Neural progenitor cell (in vitro differentiated cells): Measurements from ENCODE around the gene TFAP2E. TPM values are rescaled to one million over a fixed set of nuclear protein-coding genes. Genes with fewer than 3 reads are reported as not detected.

Experiments used
- DNase-seq: peaks from one replicate; pipeline ENCODE4 v3.0.0-alpha.2; 2016; ENCODE audit warnings: low spot score
- H2AFZ ChIP-seq: fragments of 200-600 bp; sonication (generic); replicated peaks from 2 replicates; pipeline ENCODE4 v1.6.1; 2016; ENCODE audit warnings: antibody characterized with exemption
- H3F3A ChIP-seq: fragments of 200-600 bp; sonication (generic); 2 replicates; pipeline ENCODE4 v1.6.1; 2016; ENCODE audit warnings: antibody characterized with exemption, low read depth
- H3K27ac ChIP-seq: fragments of 200-600 bp; sonication (generic); 2 replicates; pipeline ENCODE4 v1.5.1; 2016; ENCODE audit warnings: mild to moderate bottlenecking
- H3K27me3 ChIP-seq: fragments of 200-600 bp; sonication (generic); 2 replicates; pipeline ENCODE4 v1.6.1; 2016; ENCODE audit warnings: mild to moderate bottlenecking, moderate library complexity
- H3K36me3 ChIP-seq: fragments of 200-600 bp; sonication (generic); 2 replicates; pipeline ENCODE4 v1.5.1; 2016
- H3K4me1 ChIP-seq: fragments of 200-600 bp; sonication (generic); 2 replicates; pipeline ENCODE4 v1.6.1; 2016; ENCODE audit warnings: mixed run types
- H3K4me2 ChIP-seq: fragments of 200-600 bp; sonication (generic); 2 replicates; pipeline ENCODE4 v1.6.1; 2016
- H3K4me3 ChIP-seq: fragments of 200-600 bp; sonication (generic); 2 replicates; pipeline ENCODE4 v1.5.1; 2016
- H3K79me2 ChIP-seq: fragments of 200-600 bp; sonication (generic); 2 replicates; pipeline ENCODE4 v1.6.1; 2016; ENCODE audit warnings: low read depth
- H3K9ac ChIP-seq: fragments of 200-600 bp; sonication (generic); 2 replicates; pipeline ENCODE4 v1.6.1; 2016
- H3K9me3 ChIP-seq: fragments of 200-600 bp; sonication (generic); 2 replicates; pipeline ENCODE4 v1.5.1; 2016; ENCODE audit warnings: low read depth
- H4K20me1 ChIP-seq: fragments of 200-600 bp; sonication (generic); 2 replicates; pipeline ENCODE4 v1.6.1; 2016; ENCODE audit warnings: low read depth
- H3K27ac Mint-ChIP-seq: 3 replicates; pipeline ENCODE4 v1.8.0; 2021; ENCODE audit warnings: mixed read lengths
- H3K27me3 Mint-ChIP-seq: 2 replicates; pipeline ENCODE4 v1.8.0; 2022; ENCODE audit warnings: low read depth, mild to moderate bottlenecking, inconsistent platforms, moderate library complexity, mixed read lengths; ENCODE audit not compliant: insufficient read depth
- H3K36me3 Mint-ChIP-seq: 3 replicates; pipeline ENCODE4 v1.8.0; 2021; ENCODE audit warnings: mixed read lengths
- H3K4me1 Mint-ChIP-seq: 3 replicates; pipeline ENCODE4 v1.8.0; 2021; ENCODE audit warnings: mixed read lengths
- H3K4me3 Mint-ChIP-seq: 3 replicates; pipeline ENCODE4 v1.8.0; 2021; ENCODE audit warnings: mild to moderate bottlenecking, moderate library complexity, mixed read lengths
- H3K9me3 Mint-ChIP-seq: 3 replicates; pipeline ENCODE4 v1.8.0; 2020; ENCODE audit warnings: mixed read lengths
- EZH2 ChIP-seq: fragments of 200-600 bp; sonication (generic); IDR thresholded peaks from 2 replicates; pipeline ENCODE4 v1.6.1; 2017; ENCODE audit warnings: antibody characterized with exemption, mild to moderate bottlenecking, moderate library complexity
- EZH2phosphoT487 ChIP-seq: fragments of 200-600 bp; sonication (generic); IDR thresholded peaks from 2 replicates; pipeline ENCODE4 v1.6.1; 2017; ENCODE audit warnings: antibody characterized with exemption
- total RNA-seq: library from RNA; depleted of rRNA; stranded (reverse); fragments of >200 nt; gene quantifications from 2 replicates; pipeline ENCODE4 v1.2.3, GENCODE V29; 2015; ENCODE audit warnings: low replicate concordance
- TF ChIP-seq, protein P1 (sequence below): fragments of 200-600 bp; sonication (generic); IDR thresholded peaks from 2 replicates; pipeline ENCODE4 v1.5.1; 2017; ENCODE audit warnings: antibody characterized with exemption, mild to moderate bottlenecking

Gene TFAP2E
- total RNA-seq, 1 donor from 2014 or later = not detected

GRCh38 chr1:35592991-35593769, 20.1 kb downstream of the TFAP2E start:
- no peaks in the 10 kb centered on the region for H3K79me2 ChIP-seq
- peaks cover 2% of the 10 kb centered on the region for H3K36me3 Mint-ChIP-seq
- H3K27me3 ChIP-seq = no peaks in the 10 kb centered on the region
- no peaks in the 10 kb centered on the region for H3F3A ChIP-seq
- no peaks in the 10 kb centered on the region for H3K4me1 Mint-ChIP-seq
- no peaks in the 10 kb centered on the region for H3K9me3 Mint-ChIP-seq
- H3K4me1 ChIP-seq = no peaks in the 10 kb centered on the region
- H3K27ac ChIP-seq = no peak overlapping the region
- H3K4me3 ChIP-seq = no peak overlapping the region
- H3K9me3 ChIP-seq = no peaks in the 10 kb centered on the region
- H3K36me3 ChIP-seq = no peaks in the 10 kb centered on the region
- DNase-seq = no peak
- no peak for TF ChIP-seq EZH2
- TF ChIP-seq EZH2phosphoT487 = no peak
- TF ChIP-seq, protein P1, sequence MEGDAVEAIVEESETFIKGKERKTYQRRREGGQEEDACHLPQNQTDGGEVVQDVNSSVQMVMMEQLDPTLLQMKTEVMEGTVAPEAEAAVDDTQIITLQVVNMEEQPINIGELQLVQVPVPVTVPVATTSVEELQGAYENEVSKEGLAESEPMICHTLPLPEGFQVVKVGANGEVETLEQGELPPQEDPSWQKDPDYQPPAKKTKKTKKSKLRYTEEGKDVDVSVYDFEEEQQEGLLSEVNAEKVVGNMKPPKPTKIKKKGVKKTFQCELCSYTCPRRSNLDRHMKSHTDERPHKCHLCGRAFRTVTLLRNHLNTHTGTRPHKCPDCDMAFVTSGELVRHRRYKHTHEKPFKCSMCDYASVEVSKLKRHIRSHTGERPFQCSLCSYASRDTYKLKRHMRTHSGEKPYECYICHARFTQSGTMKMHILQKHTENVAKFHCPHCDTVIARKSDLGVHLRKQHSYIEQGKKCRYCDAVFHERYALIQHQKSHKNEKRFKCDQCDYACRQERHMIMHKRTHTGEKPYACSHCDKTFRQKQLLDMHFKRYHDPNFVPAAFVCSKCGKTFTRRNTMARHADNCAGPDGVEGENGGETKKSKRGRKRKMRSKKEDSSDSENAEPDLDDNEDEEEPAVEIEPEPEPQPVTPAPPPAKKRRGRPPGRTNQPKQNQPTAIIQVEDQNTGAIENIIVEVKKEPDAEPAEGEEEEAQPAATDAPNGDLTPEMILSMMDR = no peak
- no peak overlapping the region for H3K4me3 Mint-ChIP-seq
- H4K20me1 ChIP-seq = no peaks in the 10 kb centered on the region
- no peak overlapping the region for H2AFZ ChIP-seq
- no peak overlapping the region for H3K9ac ChIP-seq
- H3K4me2 ChIP-seq = no peak overlapping the region
- H3K27ac Mint-ChIP-seq = no peak overlapping the region
- H3K27me3 Mint-ChIP-seq = peaks cover 2% of the 10 kb centered on the region

GRCh38 chr1:35594005-35594760, 21.1 kb downstream of the TFAP2E start:
- Histone ChIP-seq H3K9me3 (no peaks in the 10 kb centered on the region), H3K79me2 (no peaks in the 10 kb centered on the region), H4K20me1 (no peaks in the 10 kb centered on the region), H3K4me2 (no peak overlapping the region), H3K27me3 (no peaks in the 10 kb centered on the region), H3F3A (no peaks in the 10 kb centered on the region), H3K27ac (no peak overlapping the region), H3K36me3 (no peaks in the 10 kb centered on the region), H2AFZ (no peak overlapping the region), H3K4me1 (no peaks in the 10 kb centered on the region), H3K4me3 (no peak overlapping the region), H3K9ac (no peak overlapping the region)
- DNase-seq = no peak
- Mint-ChIP-seq H3K27me3 (peaks cover 2% of the 10 kb centered on the region), H3K4me3 (no peak overlapping the region), H3K27ac (no peak overlapping the region), H3K36me3 (peaks cover 2% of the 10 kb centered on the region), H3K9me3 (no peaks in the 10 kb centered on the region), H3K4me1 (no peaks in the 10 kb centered on the region)
- TF ChIP-seq EZH2phosphoT487 (no peak), EZH2 (no peak)

DNA sequence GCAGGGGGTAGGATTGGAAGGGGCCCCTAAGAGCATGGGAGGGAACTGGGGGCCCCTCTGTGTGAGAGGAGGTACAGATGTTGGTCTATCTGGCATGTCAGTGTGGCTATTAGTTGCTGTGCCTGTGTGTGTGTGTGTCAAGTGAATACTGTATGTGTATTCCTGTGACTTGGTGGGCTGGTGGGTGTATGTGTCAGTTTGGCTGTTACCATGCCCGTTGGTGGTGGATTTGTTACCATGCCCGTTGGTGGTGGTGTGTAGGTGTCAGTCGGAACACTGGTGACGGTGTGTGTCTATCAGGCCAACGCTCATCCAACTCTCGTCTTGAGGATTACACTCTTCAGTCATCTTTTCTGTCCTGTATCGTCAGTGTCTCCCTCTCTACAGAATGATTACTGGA, 22.6 kb downstream of the TFAP2E start:
- DNase-seq = no peak
- H3K4me3 Mint-ChIP-seq = no peak overlapping the region
- H3K4me1 ChIP-seq = no peaks in the 10 kb centered on the region
- H3K9ac ChIP-seq = no peak overlapping the region
- H4K20me1 ChIP-seq = peaks cover 3% of the 10 kb centered on the region
- H3K4me2 ChIP-seq = no peak overlapping the region
- no peaks in the 10 kb centered on the region for H3K36me3 ChIP-seq
- no peak for TF ChIP-seq EZH2
- TF ChIP-seq, protein P1 = no peak
- no peak for TF ChIP-seq EZH2phosphoT487
- H3K4me3 ChIP-seq = no peak overlapping the region
- H3K4me1 Mint-ChIP-seq = no peaks in the 10 kb centered on the region
- no peaks in the 10 kb centered on the region for H3K27me3 ChIP-seq
- no peak overlapping the region for H3K27ac ChIP-seq
- no peak overlapping the region for H2AFZ ChIP-seq
- H3F3A ChIP-seq = no peaks in the 10 kb centered on the region
- no peak overlapping the region for H3K27ac Mint-ChIP-seq
- no peaks in the 10 kb centered on the region for H3K27me3 Mint-ChIP-seq
- no peaks in the 10 kb centered on the region for H3K79me2 ChIP-seq
- peaks cover 8% of the 10 kb centered on the region for H3K36me3 Mint-ChIP-seq
- H3K9me3 Mint-ChIP-seq = no peaks in the 10 kb centered on the region
- no peaks in the 10 kb centered on the region for H3K9me3 ChIP-seq
